Trophoblast cell (in vitro differentiated cells and primary cell): ENCODE measurements around the gene SSPN.

Experiments
- DNase-seq, 2 donors: peaks; one replicate each; pipeline ENCODE4 v3.0.0-alpha.2; 2016
- H2AFZ ChIP-seq: 2 replicates; pipeline ENCODE4 v1.6.1; 2013; ENCODE audit warnings: low read length, moderate library complexity, mild to moderate bottlenecking; ENCODE audit not compliant: insufficient read depth, poor library complexity
- H2AK5ac ChIP-seq: 2 replicates; pipeline ENCODE4 v1.6.1; 2013; ENCODE audit warnings: mild to moderate bottlenecking, low read length
- H2BK120ac ChIP-seq: 2 replicates; pipeline ENCODE4 v1.6.1; 2013; ENCODE audit warnings: low read length, mild to moderate bottlenecking, moderate library complexity; ENCODE audit not compliant: insufficient read depth, poor library complexity
- H2BK12ac ChIP-seq: 2 replicates; pipeline ENCODE4 v1.6.1; 2013; ENCODE audit warnings: mild to moderate bottlenecking, low read length, moderate library complexity
- H2BK5ac ChIP-seq: 2 replicates; pipeline ENCODE4 v1.6.1; 2013; ENCODE audit warnings: low read length, low read depth, moderate library complexity, mild to moderate bottlenecking; ENCODE audit not compliant: poor library complexity
- H3K14ac ChIP-seq: 2 replicates; pipeline ENCODE4 v1.6.1; 2013; ENCODE audit warnings: mild to moderate bottlenecking, low read length
- H3K18ac ChIP-seq: 2 replicates; pipeline ENCODE4 v1.6.1; 2013; ENCODE audit warnings: mild to moderate bottlenecking, low read length
- H3K23ac ChIP-seq: 2 replicates; pipeline ENCODE4 v1.6.1; 2013; ENCODE audit warnings: low read length
- H3K27ac ChIP-seq: 2 replicates; pipeline ENCODE4 v1.5.1; 2013; ENCODE audit warnings: low read depth, mild to moderate bottlenecking, inconsistent platforms, low read length, moderate library complexity
- H3K27me3 ChIP-seq: 2 replicates; pipeline ENCODE4 v1.6.1; 2013; ENCODE audit warnings: inconsistent platforms, mild to moderate bottlenecking, low read length, moderate library complexity; ENCODE audit not compliant: insufficient read depth
- H3K36me3 ChIP-seq, 2 experiments: 1 replicate in 1 of 2; 2 replicates in 1 of 2; pipeline ENCODE4 v1.6.1; 2013; ENCODE audit warnings: low read length in 2 of 2, mild to moderate bottlenecking in 2 of 2, moderate library complexity in 1 of 2; ENCODE audit not compliant: insufficient read depth in 2 of 2, control insufficient read depth in 1 of 2
- H3K4ac ChIP-seq: 2 replicates; pipeline ENCODE4 v1.6.1; 2013; ENCODE audit warnings: low read depth, mild to moderate bottlenecking, low read length, moderate library complexity
- H3K4me1 ChIP-seq, 2 experiments: 1 replicate in 1 of 2; 2 replicates in 1 of 2; pipeline ENCODE4 v1.6.1; 2013; ENCODE audit warnings: low read length in 2 of 2, mild to moderate bottlenecking in 2 of 2, moderate library complexity in 1 of 2; ENCODE audit not compliant: insufficient read depth in 2 of 2, control insufficient read depth in 1 of 2
- H3K4me2 ChIP-seq: 2 replicates; pipeline ENCODE4 v1.6.1; 2013; ENCODE audit warnings: inconsistent platforms, mild to moderate bottlenecking, low read length, moderate library complexity
- H3K4me3 ChIP-seq: 2 replicates; pipeline ENCODE4 v1.5.1; 2013; ENCODE audit warnings: mild to moderate bottlenecking, low read depth, low read length, inconsistent platforms
- H3K79me1 ChIP-seq: one replicate; pipeline ENCODE4 v1.6.1; 2013; ENCODE audit warnings: low read length
- H3K79me2 ChIP-seq: 2 replicates; pipeline ENCODE4 v1.6.1; 2013; ENCODE audit warnings: low read length, mild to moderate bottlenecking; ENCODE audit not compliant: control insufficient read depth, insufficient read depth, poor library complexity
- H3K9ac ChIP-seq: 2 replicates; pipeline ENCODE4 v1.6.1; 2013; ENCODE audit warnings: mild to moderate bottlenecking, low read length
- H3K9me3 ChIP-seq: 2 replicates; pipeline ENCODE4 v1.6.1; 2013; ENCODE audit warnings: low read depth, mild to moderate bottlenecking, control low read depth, inconsistent platforms, low read length; ENCODE audit not compliant: insufficient read depth
- H4K12ac ChIP-seq: 2 replicates; pipeline ENCODE4 v1.6.1; 2013; ENCODE audit warnings: low read depth, mild to moderate bottlenecking, low read length, moderate library complexity
- H4K8ac ChIP-seq: 2 replicates; pipeline ENCODE4 v1.6.1; 2013; ENCODE audit warnings: low read depth, mild to moderate bottlenecking, low read length, moderate library complexity
- H4K91ac ChIP-seq: one replicate; pipeline ENCODE4 v1.6.1; 2013; ENCODE audit warnings: low read depth, mild to moderate bottlenecking, low read length, moderate library complexity
- WGBS: extraction: QIAGEN DNeasy Blood & Tissue Kit; methylation state at CpG from one replicate; pipeline ENCODE4 v1.1.7; 2013; ENCODE audit warnings: missing lambda C conversion rate; ENCODE audit not compliant: insufficient read length, insufficient coverage; ENCODE audit errors: extremely low coverage; 5-methylcytosine and 5-hydroxymethylcytosine counted together

The SSPN gene

DNA sequence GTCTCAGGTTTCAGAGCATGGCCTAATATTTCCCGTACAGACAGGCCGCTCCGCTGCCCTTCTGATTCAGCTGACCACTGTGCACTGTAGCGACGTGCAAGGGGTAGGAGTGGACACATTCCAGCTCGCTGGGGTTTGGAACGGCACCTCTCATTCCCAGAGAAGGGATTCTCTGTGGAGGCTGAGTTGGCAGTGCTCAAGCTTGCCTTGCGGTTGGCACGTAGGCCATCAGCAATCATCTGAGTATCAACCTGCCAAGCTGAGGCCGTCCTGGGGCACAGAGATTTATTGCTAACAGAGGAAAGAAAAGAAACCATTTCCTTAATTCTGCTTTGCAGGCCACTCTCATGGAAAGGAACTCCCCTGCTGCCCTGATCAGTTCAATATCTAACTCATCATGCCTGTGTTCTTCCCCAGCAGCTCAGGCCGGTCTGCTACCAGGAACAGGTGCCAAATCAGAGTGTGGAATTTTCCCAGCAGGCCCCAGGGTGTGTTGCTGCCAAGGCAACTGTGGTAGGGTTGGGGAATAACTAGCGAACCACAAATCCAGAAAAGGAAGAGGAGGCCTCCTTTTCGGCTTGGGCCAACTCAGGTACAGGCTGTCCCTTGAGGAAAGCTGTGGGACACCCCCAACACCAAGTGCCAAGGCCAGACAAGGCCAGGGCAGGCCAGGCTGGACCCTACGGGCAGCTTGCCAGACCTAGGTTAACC lies 92.5 kb downstream of the SSPN start:
- H3K14ac ChIP-seq: no peak overlapping the region
- no peak overlapping the region for H4K91ac ChIP-seq
- no peak overlapping the region for H2AFZ ChIP-seq
- no peak overlapping the region for H3K4me2 ChIP-seq
- no peak overlapping the region for H2BK120ac ChIP-seq
- no peak overlapping the region for H3K18ac ChIP-seq
- H2BK5ac ChIP-seq: no peak overlapping the region
- H3K79me2 ChIP-seq: no peaks in the 10 kb centered on the region
- no peaks in the 10 kb centered on the region for H3K4me1 ChIP-seq
- H4K8ac ChIP-seq: no peak overlapping the region
- H2AK5ac ChIP-seq: no peak overlapping the region
- H3K4ac ChIP-seq: no peak overlapping the region
- no peaks in the 10 kb centered on the region for H3K36me3 ChIP-seq
- no peak for DNase-seq
- H3K4me3 ChIP-seq: no peak overlapping the region
- no peak overlapping the region for H2BK12ac ChIP-seq
- no peak overlapping the region for H3K27ac ChIP-seq
- no peak overlapping the region for H4K12ac ChIP-seq
- H3K79me1 ChIP-seq: no peaks in the 10 kb centered on the region
- no peak overlapping the region for H3K9ac ChIP-seq
- no peak overlapping the region for H3K23ac ChIP-seq
- H3K27me3 ChIP-seq: no peaks in the 10 kb centered on the region
- peaks cover 2% of the 10 kb centered on the region for H3K9me3 ChIP-seq
- no CpG with 5 or more reads among the region's 14 CpGs for WGBS

- no peak for DNase-seq
- no peak overlapping the region for H4K91ac ChIP-seq
- no peak overlapping the region for H3K14ac ChIP-seq
- H3K27me3 ChIP-seq: no peaks in the 10 kb centered on the region
- no peak overlapping the region for H3K4me3 ChIP-seq
- no peak overlapping the region for H2AK5ac ChIP-seq
- H3K27ac ChIP-seq: no peak overlapping the region
- H3K4me1 ChIP-seq: no peaks in the 10 kb centered on the region
- H2BK5ac ChIP-seq: no peak overlapping the region
- H2AFZ ChIP-seq: no peak overlapping the region
- H3K9me3 ChIP-seq: no peaks in the 10 kb centered on the region
- H3K79me1 ChIP-seq: no peaks in the 10 kb centered on the region
- H3K9ac ChIP-seq: no peak overlapping the region
- no peak overlapping the region for H3K4me2 ChIP-seq
- no peaks in the 10 kb centered on the region for H3K79me2 ChIP-seq
- no peak overlapping the region for H4K8ac ChIP-seq
- no peak overlapping the region for H3K4ac ChIP-seq
- H4K12ac ChIP-seq: no peak overlapping the region
- no CpG with 5 or more reads among the region's 2 CpGs for WGBS
- no peaks in the 10 kb centered on the region for H3K36me3 ChIP-seq
- H2BK120ac ChIP-seq: no peak overlapping the region
- H3K23ac ChIP-seq: no peak overlapping the region
- no peak overlapping the region for H3K18ac ChIP-seq
- H2BK12ac ChIP-seq: no peak overlapping the region
Measured at GRCh38 chr12:26290565-26290964, 95.2 kb downstream of the SSPN start.

GRCh38 chr12:26292596-26292995 lies 97.2 kb downstream of the SSPN start:
- Histone ChIP-seq H3K27me3 (no peaks in the 10 kb centered on the region), H2AK5ac (no peak overlapping the region), H2BK5ac (no peak overlapping the region), H2BK12ac (no peak overlapping the region), H4K8ac (no peak overlapping the region), H3K4me3 (no peak overlapping the region), H2BK120ac (no peak overlapping the region), H4K91ac (no peak overlapping the region), H2AFZ (no peak overlapping the region), H3K9ac (no peak overlapping the region), H4K12ac (no peak overlapping the region), H3K23ac (no peak overlapping the region), H3K27ac (no peak overlapping the region), H3K4me1 (peaks cover 2% of the 10 kb centered on the region in 2 experiments), H3K14ac (no peak overlapping the region), H3K9me3 (no peaks in the 10 kb centered on the region), H3K79me1 (peaks cover 2% of the 10 kb centered on the region), H3K4me2 (no peak overlapping the region), H3K36me3 (no peaks in the 10 kb centered on the region), H3K18ac (no peak overlapping the region), H3K4ac (no peak overlapping the region), H3K79me2 (no peaks in the 10 kb centered on the region)
- no CpG with 5 or more reads among the region's 1 CpG for WGBS
- DNase-seq: no peak

GRCh38 chr12:26293612-26294011 lies 98.2 kb downstream of the SSPN start:
- no peak overlapping the region for H3K4me3 ChIP-seq
- WGBS: no CpG with 5 or more reads among the region's 2 CpGs
- H3K4me2 ChIP-seq: no peak overlapping the region

More at GRCh38 chr12:26293612-26294011, 98.2 kb downstream of the SSPN start:
- H3K9me3 ChIP-seq: no peaks in the 10 kb centered on the region
- H3K23ac ChIP-seq: no peak overlapping the region
- H4K91ac ChIP-seq: no peak overlapping the region
- peaks cover 4% of the 10 kb centered on the region for H3K79me1 ChIP-seq
- H3K4me1 ChIP-seq: peaks cover 5% of the 10 kb centered on the region in 2 experiments
- no peak overlapping the region for H4K8ac ChIP-seq
- no peak for DNase-seq
- no peak overlapping the region for H3K18ac ChIP-seq
- H4K12ac ChIP-seq: no peak overlapping the region
- no peak overlapping the region for H2AK5ac ChIP-seq
- H3K14ac ChIP-seq: no peak overlapping the region
- H3K9ac ChIP-seq: no peak overlapping the region
- no peaks in the 10 kb centered on the region for H3K27me3 ChIP-seq
- H2BK12ac ChIP-seq: no peak overlapping the region
- no peaks in the 10 kb centered on the region for H3K36me3 ChIP-seq
- H2BK5ac ChIP-seq: no peak overlapping the region
- H3K27ac ChIP-seq: no peak overlapping the region
- no peak overlapping the region for H2BK120ac ChIP-seq
- peaks cover 2% of the 10 kb centered on the region for H3K79me2 ChIP-seq
- H2AFZ ChIP-seq: no peak overlapping the region
- H3K4ac ChIP-seq: no peak overlapping the region
